ENCODE data around the gene C1QTNF4.

Gene C1QTNF4

DNA sequence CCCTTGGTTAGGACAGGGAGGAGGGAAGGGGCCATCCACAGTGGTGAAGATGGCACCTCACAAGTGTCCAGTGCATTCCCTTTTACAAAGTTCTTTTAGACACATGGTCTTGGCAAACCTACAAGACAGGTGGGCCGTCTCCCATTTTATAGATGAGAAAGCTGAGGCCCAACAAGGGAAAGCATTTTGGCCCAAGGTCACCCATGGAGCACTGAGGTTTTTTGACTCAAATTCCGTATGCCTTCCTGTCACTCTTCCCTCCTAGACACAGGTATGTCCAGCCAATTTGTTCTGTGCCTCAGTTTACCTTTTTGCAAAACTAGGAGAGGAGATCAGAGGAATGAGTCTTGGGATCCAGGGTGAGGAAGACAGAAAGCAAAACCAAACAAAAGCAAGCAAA lies 1.2 kb downstream of the C1QTNF4 start:
- DNase-seq (ENCODE audit: low read depth): no peak

DNA sequence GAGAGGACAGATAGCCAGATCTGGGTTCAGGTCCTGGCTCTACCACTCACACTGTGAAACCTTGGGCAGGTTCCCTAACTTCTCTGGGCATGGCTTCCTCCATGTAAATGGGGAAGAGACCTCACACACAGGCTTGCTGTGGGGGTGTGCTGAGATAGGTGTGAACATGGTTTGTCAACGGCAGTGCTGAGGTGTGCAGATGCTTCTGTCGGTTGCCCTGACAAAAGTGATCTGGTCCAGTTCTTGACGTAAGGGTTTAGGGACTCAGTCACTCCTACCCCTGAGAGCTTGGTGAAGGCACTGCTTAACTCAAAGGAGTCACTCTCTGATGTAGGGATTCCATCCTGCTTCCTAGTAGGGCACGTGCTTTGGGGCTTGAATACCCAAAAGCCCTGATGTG lies 2.0 kb downstream of the C1QTNF4 start:
- no peak for DNase-seq (ENCODE audit: low read depth)

DNA sequence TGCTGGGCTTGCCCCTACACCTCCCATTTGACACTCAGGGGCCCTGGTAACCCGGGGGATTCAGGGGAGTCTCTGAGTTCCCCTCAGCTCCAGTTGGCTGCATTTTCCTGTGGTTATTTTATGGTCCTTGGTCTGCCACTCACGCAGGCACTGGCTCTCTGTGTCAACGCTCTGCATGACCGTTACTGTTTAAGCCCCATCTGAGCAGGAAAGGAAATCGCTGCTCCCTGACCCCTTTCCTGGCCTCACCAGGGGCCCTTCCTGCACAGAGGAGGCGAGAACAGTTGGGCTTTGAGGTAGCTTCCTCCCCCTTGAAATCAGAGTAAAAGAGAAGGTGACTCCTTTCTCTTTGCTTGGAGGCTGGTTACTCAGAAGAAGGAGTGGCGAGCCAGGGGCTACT lies 2.4 kb downstream of the C1QTNF4 start:
- DNase-seq (ENCODE audit: low read depth): no peak

DNA sequence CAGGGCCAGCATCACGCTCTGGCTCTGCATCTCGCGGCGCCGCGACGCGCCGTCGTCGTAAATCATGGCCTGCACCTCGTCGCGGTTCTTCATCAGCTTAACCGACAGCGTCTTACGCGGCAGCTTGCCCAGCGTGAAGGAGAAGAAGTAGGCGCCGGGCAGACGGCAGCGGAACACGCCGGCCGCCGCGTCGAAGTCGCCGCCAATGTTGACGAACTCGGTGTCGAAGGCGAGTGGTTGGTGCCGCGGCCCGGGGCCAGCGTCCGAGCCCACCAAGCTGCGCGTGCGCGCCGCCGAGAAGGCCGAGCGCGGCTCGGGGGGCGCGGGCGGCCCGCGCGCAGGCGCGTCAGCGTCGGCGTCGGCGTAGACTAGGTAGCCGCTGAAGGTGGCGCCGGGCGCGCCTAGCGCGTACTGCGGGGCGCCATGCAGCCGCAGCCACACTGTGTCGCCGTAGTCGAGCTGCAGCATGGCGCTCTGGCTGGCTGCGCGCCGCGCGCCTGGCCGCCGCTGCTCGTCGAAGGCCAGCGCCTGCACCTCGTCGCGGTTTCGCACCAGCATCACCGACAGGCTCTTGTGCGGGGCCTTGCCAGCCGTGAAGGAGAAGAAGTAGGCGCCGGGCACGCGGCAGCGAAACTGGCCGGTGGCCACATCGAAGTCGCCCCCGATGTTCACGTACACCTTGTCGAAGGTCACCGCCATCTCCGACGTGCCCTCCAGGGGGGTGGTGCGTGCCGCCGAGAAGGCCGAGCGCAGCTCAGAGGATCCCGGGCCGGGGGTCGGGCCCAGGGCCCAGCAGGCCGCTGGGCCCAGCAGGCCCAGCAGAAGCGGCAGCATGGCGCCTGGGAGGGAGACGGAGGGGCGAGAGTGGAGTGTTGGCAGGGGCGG lies 4.0 kb downstream of the C1QTNF4 start:
- no peak for DNase-seq (ENCODE audit: low read depth)

DNA sequence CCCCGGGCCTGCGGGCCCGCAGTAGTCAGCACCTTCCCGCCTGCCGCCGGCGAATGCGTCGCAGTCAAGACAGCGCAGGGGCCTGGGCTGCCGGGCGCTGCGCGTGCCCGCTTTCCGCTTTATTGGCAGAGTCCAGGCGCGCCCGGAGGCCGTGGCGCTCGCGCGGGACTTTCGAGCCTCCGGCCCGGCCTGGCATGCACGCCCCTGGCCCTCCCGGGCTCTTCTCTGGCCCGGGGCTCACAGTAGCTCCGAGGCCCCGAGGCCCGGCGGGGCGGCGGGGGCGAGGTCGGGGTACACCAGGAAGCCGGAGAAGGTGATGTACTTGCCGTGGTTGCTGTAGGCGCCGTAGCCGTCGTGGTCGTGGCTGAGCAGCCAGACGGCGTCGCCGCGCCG lies 4.6 kb downstream of the C1QTNF4 start:
- DNase-seq (ENCODE audit: low read depth): no peak

GRCh38 chr11:47589118-47589517 lies 5.1 kb downstream of the C1QTNF4 start:
- no peak for DNase-seq (ENCODE audit: low read depth)

DNA sequence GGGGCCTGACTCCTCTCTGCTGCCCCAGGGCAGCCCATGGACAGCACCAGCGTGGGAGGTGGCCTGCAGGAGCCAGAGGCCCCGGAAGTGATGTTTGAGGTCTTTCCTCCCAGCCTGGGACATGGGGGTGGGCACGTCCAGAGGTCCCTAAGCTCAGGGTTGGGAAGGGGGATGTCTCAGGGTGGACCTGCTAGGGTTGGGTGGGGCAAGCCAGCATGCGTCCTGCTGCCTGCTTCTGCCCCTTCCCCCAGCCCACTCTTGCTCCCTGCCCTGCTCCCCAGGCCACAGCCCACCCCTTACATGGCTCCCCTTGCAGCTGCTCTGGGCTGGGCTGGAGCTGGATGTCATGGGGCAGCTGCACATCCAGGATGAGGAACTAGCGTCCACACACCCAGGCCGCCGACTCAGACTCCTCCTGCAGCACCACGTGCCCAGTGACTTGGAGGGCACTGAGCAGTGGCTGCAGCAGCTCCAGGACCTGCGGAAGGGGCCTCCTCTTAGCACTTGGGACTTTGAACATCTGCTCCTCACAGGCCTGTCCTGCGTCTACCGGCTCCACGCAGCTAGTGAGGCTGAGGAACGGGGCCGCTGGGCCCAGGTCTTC lies 6.4 kb downstream of the C1QTNF4 start:
- DNase-seq (ENCODE audit: low read depth): no peak

DNA sequence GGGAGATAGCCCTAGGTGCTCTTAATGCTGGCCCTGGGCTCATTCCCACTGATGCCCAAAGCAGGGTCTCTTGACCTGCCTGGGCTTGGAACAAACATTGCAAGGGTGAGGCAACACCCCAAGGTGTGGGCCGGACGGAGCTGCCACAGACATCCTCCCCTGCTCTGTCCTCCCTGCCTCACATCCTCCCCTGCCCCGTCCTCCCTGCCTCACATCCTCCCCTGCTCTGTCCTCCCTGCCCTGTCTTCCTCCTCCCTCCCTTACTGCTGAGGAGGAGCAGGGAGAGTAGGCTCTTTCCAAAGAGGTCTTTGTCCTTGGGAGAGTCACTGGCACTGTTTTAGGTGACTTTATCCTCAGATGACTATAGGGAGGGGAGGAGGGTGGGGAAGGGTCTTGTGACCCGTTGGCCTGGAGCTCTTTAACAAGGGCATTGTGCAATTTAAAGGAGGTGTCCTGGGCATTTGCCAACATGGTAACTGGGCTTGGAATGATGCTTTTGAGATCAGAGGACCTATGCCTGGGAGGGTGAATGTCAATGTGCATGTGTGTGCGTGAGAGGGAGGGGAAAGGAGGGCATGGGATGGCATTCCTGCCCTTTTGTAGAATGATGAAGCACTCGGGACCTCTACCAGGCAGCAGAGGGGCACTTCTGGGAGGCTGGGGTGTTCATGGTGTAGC lies 7.0 kb downstream of the C1QTNF4 start:
- DNase-seq (ENCODE audit: low read depth): no peak

- no peak for DNase-seq (ENCODE audit: low read depth)
These were observed 7.9 kb downstream of the C1QTNF4 start, which contains the start of gene FAM180B for GRCh38 chr11:47586098-47586855. Gene FAM180B (plus strand): TSS chr11:47586678. CDS start chr11:47586769, 91 bp downstream.

DNA sequence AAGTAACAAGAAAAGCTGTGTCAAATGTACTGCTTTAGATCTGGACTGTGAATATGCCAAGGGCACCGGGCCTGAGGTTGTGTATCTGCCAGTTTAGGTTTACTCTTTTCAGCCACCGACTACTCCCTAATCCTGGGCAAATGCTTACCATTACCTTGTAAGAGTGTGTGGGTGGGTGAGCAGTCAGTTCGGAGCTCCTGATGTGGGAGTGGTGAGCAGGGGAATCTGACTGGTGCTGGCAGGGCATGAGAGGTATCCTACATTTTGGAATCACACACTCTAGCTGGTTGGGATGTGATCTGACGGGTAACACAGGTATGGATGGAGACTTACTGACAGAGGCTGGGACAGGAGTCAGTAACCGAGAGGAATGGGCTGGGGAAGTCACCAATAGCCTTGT lies 10.4 kb downstream of the C1QTNF4 start:
- no peak for DNase-seq (ENCODE audit: low read depth)

GRCh38 chr11:47578524-47579494 lies 15.4 kb downstream of the C1QTNF4 start, which contains the start of the genes KBTBD4 and NDUFS3:
Gene KBTBD4 (minus strand): TSS chr11:47578970. CDS start chr11:47578951, 19 bp downstream.
Gene NDUFS3 (plus strand): TSS chr11:47579074. CDS start chr11:47579092, 18 bp downstream.
- DNase-seq (ENCODE audit: low read depth): peak; percentile 88

DNA sequence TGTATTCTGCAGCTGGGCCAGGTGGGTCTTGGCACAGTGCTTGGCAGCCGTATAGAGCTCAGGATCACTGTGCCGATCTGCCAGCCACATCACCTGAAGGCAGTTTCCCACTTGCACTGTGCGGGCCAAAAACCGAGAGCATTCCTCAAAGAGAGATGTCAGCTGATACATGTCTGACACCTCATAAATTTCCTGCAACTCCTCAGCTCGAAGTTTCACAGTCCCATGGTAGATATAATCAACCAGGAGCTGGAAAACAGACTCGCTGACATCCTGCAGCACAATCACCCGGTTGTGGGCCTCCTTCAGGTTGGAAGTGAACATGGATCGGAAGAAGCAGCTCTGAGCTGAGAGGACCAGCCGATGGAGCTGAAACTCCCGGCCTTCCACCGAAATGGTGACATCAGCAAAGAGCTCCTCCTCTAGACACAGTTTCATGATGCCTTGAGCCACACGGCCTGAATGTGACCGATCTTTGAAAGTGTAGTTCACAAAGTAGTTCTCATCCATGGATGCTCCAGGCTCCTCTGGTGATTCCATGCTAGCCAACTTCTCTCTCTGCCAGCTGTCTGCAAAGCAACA lies 16.7 kb downstream of the C1QTNF4 start:
- no peak for DNase-seq (ENCODE audit: low read depth)

DNA sequence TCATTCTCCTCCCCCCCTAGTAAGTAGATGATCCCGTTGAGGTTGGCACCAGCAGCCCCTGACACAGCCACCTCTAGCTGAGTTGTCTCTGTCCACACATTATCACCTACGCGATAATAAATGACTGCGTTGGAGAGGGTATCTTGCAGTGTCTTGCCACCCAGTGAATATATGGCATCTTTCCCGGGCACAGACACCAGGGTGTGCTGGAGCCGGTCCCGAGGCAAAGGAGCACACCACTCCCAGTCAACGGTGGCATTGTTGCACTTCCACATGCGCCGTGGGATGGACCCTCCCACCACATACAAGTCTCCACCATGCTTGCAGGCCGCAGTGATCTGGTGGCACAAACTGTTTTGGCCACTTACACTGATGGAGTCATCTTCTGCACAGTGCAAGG lies 20.9 kb downstream of the C1QTNF4 start:
- no peak for DNase-seq (ENCODE audit: low read depth)

- DNase-seq (ENCODE audit: low read depth): no peak
These were observed 21.4 kb downstream of the C1QTNF4 start for GRCh38 chr11:47572715-47573255.

GRCh38 chr11:47571895-47572294 lies 22.3 kb downstream of the C1QTNF4 start:
- no peak for DNase-seq (ENCODE audit: low read depth)

DNA sequence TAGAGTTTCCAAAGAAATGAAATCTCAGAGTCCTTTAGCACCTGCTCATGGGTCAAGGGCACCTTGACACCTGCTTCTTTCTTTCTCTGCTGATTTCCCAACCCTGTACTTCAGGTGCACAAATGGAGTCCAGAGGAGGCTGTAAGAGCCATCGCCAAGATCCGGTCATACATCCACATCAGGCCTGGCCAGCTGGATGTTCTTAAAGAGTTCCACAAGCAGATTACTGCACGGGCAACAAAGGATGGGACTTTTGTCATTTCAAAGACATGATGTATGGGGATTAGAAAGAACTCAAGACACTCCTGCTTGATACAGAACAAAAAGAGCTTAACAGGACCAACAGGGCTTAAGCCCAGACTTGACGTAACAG lies 22.9 kb downstream of the C1QTNF4 start:
- no peak for DNase-seq (ENCODE audit: low read depth)

- DNase-seq (ENCODE audit: low read depth): no peak
These were observed 23.4 kb downstream of the C1QTNF4 start for GRCh38 chr11:47570651-47571356.

DNA sequence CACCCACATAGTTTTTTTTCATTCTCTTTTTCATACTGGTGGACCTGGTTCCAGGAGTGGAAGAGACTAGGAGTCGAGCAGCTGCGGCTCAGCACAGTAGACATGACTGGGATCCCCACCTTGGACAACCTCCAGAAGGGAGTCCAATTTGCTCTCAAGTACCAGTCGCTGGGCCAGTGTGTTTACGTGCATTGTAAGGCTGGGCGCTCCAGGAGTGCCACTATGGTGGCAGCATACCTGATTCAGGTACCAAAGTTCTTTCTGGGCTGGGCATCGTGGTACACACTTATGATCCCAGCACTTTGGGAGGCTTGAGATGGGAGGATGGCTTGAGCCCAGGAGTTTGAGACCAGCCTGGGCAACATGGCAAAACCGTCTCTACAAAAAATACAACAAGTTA lies 24.6 kb downstream of the C1QTNF4 start:
- no peak for DNase-seq (ENCODE audit: low read depth)

DNA sequence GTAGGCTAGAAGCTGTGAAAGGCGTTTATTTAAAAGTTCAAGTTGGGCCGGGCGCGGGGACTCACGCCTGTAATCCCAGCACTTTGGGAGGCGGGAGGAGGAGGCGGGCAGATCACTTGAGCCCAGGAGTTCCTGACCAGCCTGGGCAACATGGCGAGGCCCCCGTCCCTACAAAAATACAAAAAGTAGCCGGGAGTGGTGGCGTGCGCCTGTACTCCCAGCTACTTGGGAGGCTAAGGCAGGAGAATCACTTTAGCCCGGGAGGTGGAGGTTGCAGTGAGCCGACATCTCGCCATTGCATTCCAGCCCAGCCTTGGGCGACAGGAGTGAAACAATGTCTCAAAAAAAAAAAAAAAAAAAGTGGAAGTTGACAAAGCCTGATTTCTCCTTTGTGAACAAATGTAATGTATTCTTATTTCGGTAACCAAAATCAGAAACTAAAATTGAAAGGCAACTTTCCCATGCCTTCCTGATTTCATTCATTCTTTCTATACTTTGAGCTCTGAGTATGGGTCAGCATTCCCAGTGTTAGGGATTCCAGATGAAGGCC lies 28.0 kb downstream of the C1QTNF4 start:
- no peak for DNase-seq (ENCODE audit: low read depth)
